Kidney tubule cell (primary cell): ENCODE results near the gene LITAFD.
"Not testable (repeated sequence)": the region's sequence is repeated elsewhere in the genome, so short reads cannot be mapped to it uniquely, and the experiment has no call there.

Source experiments
- DNase-seq: peaks from one replicate; pipeline ENCODE4 v3.0.0-alpha.2; 2018; ENCODE audit warnings: low spot score

Gene LITAFD

GRCh38 chr16:8882041-8882617 is at the start of gene LITAFD:
Gene LITAFD, plus strand, starts transcription at chr16:8882351. Its CDS starts 2,005 bp downstream, at chr16:8884356.
- no peak for DNase-seq

- DNase-seq = no peak
Observed at GRCh38 chr16:8832717-8833105, 49.4 kb upstream of the LITAFD start.

- not testable (repeated sequence) for DNase-seq
Observed at GRCh38 chr16:8836797-8837196, 45.4 kb upstream of the LITAFD start.

GRCh38 chr16:8837594-8837993 is 44.6 kb upstream of the LITAFD start:
- DNase-seq = not testable (repeated sequence)

GRCh38 chr16:8842016-8842415 is 40.1 kb upstream of the LITAFD start:
- DNase-seq = not testable (repeated sequence)

- DNase-seq = not testable (repeated sequence)
Observed at GRCh38 chr16:8843296-8843695, 38.9 kb upstream of the LITAFD start.

- no peak for DNase-seq
Observed at GRCh38 chr16:8845699-8846298, 36.4 kb upstream of the LITAFD start.

- DNase-seq = no peak
Observed at GRCh38 chr16:8846401-8846932, 35.7 kb upstream of the LITAFD start.

- DNase-seq = no peak
Observed at GRCh38 chr16:8847145-8847544, 35.0 kb upstream of the LITAFD start.

GRCh38 chr16:8847623-8848022 is 34.5 kb upstream of the LITAFD start:
- DNase-seq = no peak

- no peak for DNase-seq
Observed at GRCh38 chr16:8848231-8848938, 33.8 kb upstream of the LITAFD start.

- peak; percentile 72 for DNase-seq
Observed at GRCh38 chr16:8848939-8849391, 33.2 kb upstream of the LITAFD start.

- DNase-seq = no peak
Observed at GRCh38 chr16:8849411-8850011, 32.6 kb upstream of the LITAFD start.

- DNase-seq = peak; percentile 85
Observed at GRCh38 chr16:8850279-8850885, 31.8 kb upstream of the LITAFD start.

GRCh38 chr16:8851761-8852403 is 30.3 kb upstream of the LITAFD start:
- no peak for DNase-seq

- peak; percentile 44 for DNase-seq
Observed at GRCh38 chr16:8852534-8852933, 29.6 kb upstream of the LITAFD start.

- no peak for DNase-seq
Observed at GRCh38 chr16:8853150-8853549, 29.0 kb upstream of the LITAFD start.

- no peak for DNase-seq
Observed at GRCh38 chr16:8853611-8854010, 28.5 kb upstream of the LITAFD start.

- no peak for DNase-seq
Observed at GRCh38 chr16:8854298-8854948, 27.7 kb upstream of the LITAFD start.

GRCh38 chr16:8855051-8855786 is 26.9 kb upstream of the LITAFD start:
- DNase-seq = no peak
